NCI-H2029 treated with DMSO at 0.1 percent for 48 hours (cell line): ENCODE data around the gene TLL2.

Experiments
- DNase-seq: peaks from one replicate; lab custom pipeline; 2025; lab: John Stamatoyannopoulos, UW

The TLL2 gene

GRCh38 chr10:96463562-96463961 is 50.2 kb downstream of the TLL2 start:
- no peak for DNase-seq

DNA sequence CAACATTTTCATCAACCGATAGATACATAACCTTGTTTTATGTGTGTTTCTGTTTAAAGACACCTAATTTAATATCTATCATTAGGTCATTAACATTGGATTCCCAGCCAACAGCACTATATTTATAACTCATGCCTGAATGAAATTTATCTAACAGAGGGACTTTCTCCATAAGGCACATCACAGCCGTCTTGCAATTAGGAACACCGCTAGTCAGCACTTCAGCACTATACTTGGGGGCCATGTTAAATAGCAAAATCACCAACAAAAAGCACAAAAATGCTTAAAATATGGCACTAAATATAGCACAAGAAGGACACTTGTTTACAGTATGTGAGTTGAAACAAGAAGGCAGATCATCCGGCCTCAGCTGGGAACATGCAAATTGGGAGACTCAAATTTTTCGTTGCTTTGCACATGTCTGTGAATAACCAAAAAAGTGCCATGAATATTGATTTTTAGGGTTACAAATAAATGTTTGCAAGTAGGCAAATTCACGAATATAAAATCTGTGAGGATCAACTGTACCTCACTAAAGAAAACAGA is 51.0 kb downstream of the TLL2 start:
- no peak for DNase-seq

DNA sequence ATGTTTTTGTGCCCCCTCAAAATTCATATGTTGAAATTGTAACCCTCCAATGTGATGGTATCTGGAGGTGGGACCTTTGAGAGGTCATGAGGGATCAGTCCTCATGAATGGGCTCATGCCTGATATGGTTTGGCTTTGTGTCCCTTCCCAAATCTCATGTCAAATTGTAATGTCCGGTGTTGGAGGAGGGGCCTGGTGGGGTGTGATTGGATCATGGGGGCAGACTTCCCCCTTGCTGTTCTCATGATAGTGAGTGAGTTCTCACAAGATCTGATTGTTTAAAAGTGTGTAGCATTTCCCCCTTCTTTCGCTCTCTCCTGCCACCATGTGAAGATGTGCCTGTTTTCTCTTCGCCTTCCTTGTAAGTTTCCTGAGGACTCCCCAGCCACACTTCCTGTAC is 53.4 kb downstream of the TLL2 start:
- DNase-seq, result no peak

GRCh38 chr10:96457341-96457740 is 56.4 kb downstream of the TLL2 start:
- DNase-seq, result no peak

- DNase-seq, result no peak
Measured at GRCh38 chr10:96456296-96456840, 57.4 kb downstream of the TLL2 start.

DNA sequence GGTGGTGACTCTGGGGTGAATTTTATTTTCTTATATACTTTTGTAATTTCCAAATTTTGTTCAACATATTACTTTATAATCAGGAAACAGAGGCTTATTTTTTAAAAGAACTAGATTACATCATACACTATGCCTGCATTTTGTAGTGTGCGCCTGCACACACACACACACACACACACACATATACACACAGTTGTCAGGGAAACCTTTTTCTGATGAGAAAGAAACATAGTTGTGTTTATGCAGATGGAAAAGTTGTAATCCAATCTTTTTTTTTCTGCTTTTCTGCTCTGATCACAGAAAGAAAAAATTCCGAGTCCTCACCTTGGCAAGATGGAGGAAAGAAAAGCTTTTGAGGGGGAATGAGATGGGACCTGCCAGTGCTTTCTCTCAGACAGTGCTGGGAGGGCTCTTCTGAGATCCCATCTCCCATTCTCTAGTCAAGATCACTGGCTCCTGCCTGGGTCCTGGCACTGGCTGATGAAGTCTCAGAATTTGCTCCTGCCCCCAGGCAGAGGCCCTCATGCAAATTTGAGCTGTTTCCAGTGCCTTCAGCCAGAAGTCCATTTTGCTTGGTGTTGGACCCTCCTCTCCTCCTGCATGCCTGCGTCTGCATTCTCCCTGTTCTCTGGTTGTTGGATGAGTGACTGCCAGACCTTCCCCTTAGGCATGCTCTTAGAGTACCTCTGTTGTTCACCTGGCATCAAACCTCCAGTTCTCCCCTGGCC is 59.7 kb downstream of the TLL2 start:
- DNase-seq, result no peak

- DNase-seq, result no peak
Measured at GRCh38 chr10:96452494-96453153, 61.1 kb downstream of the TLL2 start.

DNA sequence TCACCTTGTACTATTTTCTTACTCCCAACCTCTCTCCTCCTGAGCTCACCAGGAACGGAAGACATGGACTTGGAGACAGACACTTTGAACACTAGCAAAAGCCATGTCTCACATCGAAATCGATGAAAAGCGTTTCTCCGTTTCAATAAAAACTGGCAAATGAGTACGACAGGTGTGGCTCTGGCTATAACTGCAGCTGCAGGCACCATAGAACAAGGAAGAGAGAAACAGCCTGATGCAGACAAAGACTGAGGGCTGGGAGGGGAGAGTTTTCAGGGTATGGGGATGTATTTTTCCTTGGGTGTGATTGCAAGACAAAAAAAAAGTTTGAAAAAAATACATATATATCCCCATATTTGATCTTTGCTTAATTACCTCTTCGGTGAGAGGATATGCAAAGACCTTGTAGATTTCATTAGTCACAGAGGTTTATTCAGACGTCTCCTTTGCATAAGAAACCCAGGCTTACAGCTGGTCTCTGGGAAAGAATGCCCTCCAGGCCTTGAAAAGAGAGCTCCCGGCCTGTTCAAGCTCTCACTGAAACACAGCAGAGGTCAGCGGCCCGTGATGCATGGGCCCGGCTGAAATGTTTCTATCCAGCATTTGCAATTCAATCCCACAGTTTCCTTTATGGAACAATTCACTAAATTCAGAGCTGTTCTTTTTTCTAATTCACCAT is 63.1 kb downstream of the TLL2 start:
- no peak for DNase-seq

DNA sequence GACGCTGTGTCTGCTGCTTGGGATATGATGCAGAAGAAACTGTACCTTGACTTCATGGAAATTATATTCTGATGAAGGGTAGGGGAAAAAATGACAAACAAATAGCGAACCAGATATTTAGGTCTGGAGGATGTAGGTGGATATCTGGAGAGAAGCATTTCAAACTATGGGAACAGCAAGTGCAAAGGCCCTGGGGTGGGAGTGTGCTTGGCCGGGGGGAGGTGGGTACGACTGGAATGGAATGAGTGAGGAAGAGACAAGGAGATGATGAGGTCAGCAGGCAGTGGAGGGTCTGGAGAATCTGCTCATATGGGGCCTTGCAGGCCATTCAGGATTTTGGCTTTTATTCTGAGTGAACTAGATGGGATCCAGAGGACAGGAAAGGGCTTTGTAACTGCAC is 65.2 kb downstream of the TLL2 start:
- no peak for DNase-seq

DNA sequence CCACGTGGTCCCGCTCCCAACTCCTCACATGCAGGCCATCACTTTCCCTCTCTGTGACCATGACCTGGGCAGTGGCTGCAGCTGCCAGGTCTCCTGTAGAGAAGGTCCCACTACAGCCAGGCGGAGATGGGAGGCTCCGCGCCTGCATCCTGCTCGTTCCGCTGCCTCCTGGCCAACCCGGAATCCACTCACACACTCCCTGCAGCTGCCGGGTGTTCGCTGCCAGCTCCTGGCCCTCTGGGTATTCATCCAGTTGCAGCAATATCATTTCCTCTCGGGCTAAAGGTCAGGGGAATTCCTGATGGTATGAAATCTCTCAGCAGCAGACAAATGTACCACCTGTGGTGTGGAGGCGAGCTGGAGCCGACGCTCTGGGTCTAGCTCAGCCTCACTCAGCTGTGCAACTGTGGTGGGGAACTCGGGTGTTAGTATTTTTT is 65.7 kb downstream of the TLL2 start:
- no peak for DNase-seq

DNA sequence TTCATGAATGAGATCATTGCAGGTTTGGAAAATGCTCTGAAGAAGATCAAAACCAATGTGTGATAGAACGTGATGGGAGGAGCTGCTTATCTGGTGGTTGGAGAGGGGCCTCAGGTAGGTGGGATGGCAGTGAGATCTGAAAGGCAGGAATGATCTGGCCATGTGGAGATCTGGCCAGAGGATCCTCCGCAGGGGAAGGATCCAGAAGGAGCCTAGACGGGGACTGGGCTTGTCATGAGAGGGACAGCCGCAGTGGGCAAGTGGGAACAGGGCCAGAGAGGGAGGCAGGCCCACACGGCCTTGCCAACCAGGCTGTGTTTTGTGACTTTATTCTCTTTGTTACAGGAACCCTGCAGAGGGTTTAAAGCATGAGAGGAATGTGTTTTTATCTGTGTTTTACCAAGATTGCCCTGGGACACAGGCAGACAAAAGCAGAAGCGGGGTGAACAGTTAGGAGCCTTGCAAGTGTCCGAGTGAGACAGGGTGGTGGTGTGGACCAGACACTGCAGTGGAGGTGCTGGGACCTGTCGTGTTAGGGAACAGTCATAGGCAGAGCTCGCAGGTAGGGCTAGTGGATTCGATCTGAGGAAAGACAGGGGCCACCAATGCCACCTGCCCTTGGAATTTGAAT is 66.6 kb downstream of the TLL2 start:
- DNase-seq, result no peak

DNA sequence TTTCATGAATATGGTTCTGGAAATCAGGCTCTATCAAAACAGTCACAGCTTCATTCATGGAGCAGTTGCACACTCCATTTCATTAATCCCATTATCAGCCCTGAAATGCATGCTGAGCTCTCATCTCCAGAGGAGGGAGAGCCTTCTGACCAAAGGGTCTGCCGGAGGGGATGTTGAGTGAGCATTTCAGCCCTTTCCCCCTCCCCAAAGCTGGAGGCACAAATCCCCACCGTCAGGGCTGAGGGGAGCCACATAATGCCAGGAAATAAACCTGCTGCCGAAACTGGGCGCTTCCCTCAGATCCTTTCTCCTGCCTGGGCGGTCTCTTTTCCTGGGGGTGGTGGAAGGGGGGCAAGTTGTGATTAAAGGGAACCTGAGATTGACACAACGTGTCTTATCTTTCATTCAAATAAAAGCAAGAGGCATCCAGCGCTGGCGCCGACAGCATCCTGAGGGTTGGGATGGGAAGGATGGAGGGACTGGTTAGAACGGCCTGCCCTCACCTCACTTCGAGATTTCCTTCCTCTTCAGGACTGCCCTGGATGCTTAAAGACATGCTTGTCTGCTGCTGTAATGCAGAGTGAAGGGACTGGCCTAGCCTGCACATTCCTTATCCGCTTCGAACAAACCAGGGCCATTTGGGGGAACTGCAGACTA is 71.6 kb downstream of the TLL2 start:
- DNase-seq, result no peak

- no peak for DNase-seq
Measured at GRCh38 chr10:96441322-96441885, 72.3 kb downstream of the TLL2 start.

DNA sequence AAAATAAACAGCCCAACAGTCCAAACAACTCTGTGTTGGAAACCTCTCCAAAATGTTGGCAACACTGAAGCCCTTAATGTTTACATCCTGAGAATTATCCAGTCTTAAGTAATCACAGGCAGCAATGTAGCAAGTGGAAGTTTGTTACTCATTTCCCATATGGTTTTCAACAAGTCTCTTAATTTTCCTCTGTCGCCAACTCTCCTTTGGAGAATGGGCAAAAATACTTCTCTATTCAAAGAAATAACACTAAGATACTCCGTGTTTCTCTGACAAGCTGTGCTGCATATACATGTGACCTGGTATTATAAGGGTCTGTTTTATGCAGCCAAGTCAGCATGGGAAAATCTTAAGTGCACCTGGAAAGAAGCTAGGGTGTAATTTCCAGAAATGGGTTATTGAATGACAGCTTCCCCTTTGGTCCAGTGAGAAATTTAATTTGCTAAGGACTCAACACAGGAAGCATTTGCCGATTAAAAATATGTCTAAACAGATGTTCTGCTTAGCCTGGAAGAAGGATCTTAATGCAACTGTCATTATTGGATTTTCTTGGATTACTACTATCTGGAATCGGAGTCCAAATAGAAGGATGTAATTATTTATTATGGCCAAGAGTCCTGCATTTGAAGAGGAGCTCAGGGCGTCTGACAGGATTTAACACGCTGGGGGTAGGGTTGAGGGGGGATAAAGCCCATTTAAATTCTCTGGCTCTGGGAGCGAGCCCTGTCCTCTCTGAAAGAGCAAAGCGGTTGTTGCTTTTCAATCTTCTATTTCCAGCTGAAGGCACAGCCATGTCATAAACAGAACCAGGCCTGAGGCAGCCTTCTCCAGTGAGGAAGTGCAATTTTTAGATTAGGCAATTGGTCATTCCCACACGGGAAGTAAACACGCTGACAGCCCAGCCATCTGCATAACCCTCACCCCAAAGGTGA is 73.1 kb downstream of the TLL2 start:
- no peak for DNase-seq

GRCh38 chr10:96439725-96440124 is 74.0 kb downstream of the TLL2 start:
- no peak for DNase-seq

DNA sequence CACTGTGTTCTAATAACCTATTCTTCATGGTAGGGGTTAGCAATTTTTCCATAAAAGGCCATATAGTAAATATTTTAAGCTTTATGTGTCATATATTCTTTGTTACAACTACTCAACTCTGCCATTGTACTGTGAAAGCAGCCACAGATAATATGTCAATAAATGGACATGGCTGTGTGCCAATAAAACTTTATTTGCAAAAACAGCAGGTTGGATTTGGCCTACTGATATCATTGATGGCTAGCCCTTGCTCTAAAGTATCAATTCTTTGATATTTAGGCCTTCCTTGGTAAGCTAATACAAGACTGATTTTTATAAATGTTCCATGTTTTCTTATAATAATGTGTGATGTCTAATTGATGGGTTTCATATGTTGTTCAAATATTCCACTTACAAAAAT is 77.7 kb downstream of the TLL2 start:
- DNase-seq, result no peak

GRCh38 chr10:96431211-96431970 is 82.3 kb downstream of the TLL2 start:
- no peak for DNase-seq

GRCh38 chr10:96427291-96427690 is 86.4 kb downstream of the TLL2 start:
- no peak for DNase-seq

- DNase-seq, result no peak
Measured at GRCh38 chr10:96422525-96422924, 91.2 kb downstream of the TLL2 start.
